Eye (tissue), 1 donor: Measurements from ENCODE around the gene ANGPT4.
A peak's percentile ranks its signal among the peaks of the same experiment; 100 is the strongest.

Experiments
- DNase-seq: peaks from one replicate; pipeline ENCODE4 v3.0.0-alpha.2; 2015

The ANGPT4 gene

DNA sequence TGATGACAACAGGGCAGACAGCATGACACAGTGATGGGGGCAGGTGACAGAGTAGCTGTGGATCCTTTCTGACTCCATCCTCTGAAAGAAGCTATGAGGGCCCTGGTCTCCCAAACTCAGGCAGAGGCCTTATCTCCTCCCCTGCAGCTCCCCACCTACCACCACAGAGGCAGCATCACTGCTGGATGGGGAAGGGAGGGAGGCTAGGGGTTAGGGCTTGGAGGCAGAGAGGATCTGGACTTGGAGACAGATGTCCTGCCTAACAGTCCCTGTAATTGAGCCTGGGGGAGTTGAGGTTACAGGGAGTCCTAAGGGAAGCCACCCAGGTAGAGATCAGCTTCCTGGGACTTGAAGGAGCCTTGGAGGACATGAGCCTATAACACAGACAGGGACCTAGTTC, 44.7 kb downstream of the ANGPT4 start:
- no peak for DNase-seq

GRCh38 chr20:870758-871157, 45.4 kb downstream of the ANGPT4 start:
- DNase-seq = no peak

GRCh38 chr20:869606-870005, 46.5 kb downstream of the ANGPT4 start:
- DNase-seq = no peak

- no peak for DNase-seq
Measured at GRCh38 chr20:868279-868678, 47.9 kb downstream of the ANGPT4 start.

DNA sequence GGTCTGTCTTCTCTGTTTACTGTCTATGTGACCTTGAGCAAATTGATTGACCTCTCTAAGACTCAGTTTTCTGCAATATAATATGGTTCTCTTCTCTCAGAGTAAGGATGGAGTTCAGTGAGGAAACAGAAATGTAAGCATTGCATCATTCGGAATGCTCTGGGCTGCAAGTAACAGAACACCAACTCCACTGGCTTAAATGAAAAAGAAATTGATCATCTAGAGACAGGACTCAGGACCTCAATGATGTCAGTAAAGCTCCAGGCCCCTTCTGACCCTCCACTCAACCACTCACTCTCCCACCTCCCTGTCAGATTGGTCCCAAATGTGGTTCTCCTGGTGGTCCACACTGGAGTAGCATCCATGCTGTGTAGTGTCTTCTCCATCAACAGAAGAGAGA, 50.7 kb downstream of the ANGPT4 start:
- no peak for DNase-seq

DNA sequence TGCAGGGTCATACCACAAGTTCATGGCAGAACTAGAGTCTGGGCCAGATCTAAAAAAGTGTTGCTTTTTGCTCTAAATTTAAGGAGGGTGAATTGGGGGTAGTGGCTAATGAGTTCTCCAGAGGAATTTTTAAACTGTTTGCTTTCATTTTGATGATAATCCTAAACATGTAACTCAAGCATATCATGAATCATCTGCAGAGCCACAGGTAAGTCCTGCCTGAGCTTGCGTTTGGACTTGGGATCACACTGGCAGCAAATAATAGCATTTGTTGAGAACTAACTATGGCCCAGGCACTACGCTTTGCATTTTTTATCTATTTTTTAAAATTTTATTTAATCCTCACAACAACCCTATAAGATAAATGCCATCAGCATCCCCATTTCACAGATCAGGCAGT, 55.2 kb downstream of the ANGPT4 start:
- no peak for DNase-seq

DNA sequence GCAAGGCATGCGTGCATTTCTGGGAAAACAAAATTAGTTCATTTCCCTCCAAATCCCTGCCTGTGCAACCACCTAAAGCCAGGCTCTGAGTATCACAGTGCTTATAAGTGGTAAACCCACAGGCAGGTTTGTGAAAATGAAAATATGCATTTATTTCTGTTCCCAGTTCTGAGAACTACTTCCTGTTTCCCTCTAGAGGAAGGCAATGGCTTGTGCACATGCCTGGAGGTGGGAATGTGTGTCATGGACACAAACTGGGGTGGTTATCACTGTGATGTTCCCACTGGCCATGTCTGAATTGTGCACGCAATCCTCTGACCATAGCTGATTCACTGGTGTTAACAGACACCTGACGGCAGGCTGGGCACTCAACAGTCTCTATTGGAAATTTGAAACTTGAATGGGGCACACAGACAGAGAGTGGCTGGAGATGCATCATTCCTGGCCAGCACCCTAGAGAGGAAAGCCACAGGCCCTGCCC, 56.3 kb downstream of the ANGPT4 start:
- no peak for DNase-seq

GRCh38 chr20:858011-858410, 58.1 kb downstream of the ANGPT4 start:
- DNase-seq = no peak

GRCh38 chr20:856361-856775, 59.8 kb downstream of the ANGPT4 start:
- no peak for DNase-seq

DNA sequence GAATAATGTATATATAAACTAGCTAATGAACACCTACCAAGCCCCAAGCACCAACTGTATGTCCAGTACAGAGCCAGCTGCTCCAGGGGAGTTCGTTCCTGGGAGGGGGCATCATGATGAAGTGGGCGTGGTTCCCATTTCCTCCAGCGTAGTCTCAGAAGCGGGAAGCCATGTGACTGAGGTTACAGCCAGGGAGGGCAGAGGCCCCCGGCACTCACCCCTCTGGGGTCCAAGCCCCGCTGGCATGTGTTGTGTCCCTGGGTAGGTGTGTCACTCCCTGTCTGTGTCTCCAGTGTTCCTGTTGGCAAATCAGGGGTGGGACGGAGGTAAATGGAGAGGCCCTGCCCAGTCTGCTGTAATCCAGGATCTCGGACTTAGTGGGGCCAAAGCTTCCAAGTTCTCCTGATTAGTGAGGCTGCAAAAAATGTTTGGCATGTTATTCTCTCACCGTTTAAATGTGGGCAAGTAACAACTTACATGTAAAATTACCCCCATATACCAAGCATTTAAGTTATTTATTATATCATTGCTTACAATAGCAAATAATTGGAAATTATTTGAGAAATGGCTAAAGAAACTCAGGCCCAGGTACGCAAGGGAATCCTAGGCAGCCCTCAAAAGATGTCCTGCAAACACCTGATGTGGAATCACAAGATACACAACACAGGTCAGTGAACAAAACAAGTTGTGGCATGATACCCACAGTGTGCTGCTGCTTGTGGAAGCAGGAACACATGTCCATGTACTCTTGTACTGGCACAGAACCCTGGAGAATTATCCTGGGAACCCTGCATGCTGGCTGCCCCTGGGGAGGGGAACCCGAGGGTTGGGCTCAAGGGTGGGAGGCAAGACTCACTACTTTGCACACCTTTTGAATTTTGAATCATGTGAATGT, 60.4 kb downstream of the ANGPT4 start:
- DNase-seq = no peak

- DNase-seq = no peak
Measured at GRCh38 chr20:854601-855000, 61.5 kb downstream of the ANGPT4 start.

DNA sequence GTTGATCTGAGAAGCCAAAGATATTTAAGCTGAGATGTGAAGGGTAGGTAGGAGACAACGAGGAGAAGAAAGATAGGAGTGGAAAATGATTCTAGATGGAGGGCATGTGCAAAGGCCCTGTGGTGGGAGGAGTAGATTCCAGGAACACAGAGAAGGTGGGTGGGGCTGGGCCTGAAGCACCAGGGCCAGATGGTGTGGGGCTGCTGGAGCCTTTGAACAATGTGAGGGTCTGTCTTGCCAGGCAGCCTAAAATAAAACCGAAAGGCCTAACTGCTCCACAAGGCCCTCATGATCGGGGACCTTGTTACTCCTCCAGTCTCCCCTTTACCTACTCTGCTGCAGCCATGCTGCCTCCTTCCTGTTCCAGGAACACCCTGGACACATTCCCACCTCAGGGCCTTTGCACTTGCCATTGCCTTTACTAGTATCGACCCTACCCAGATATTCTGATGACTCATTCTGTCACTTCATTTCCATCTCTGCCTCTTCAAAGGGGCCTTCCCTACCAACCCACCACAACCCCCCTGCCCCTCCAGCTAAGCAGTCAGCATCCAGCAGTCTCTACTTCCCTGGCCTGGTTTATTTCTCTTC, 62.6 kb downstream of the ANGPT4 start:
- DNase-seq = no peak

- DNase-seq = peak; percentile 26
Measured at GRCh38 chr20:848731-849130, 67.4 kb downstream of the ANGPT4 start.

DNA sequence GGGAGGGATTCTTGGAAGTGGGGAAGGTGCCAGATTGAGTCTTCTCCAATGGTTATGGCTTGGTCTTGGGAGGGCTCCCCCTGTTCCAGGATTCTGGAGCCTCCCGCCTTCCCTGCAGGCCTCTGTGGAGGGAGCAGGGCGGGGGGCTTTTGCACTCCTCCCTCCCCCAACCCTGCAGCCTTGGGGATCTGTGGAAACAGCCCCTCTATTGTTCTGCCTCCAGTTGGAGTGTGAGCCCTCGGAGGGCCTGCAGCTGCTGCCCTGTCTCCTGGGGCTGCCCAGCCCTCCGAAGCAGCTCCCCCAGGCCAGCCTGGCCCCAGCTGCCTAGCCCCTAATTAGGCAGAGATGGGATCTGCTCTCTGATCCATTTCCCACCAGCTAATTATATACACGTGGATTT, 67.9 kb downstream of the ANGPT4 start:
- DNase-seq = peak; percentile 76

DNA sequence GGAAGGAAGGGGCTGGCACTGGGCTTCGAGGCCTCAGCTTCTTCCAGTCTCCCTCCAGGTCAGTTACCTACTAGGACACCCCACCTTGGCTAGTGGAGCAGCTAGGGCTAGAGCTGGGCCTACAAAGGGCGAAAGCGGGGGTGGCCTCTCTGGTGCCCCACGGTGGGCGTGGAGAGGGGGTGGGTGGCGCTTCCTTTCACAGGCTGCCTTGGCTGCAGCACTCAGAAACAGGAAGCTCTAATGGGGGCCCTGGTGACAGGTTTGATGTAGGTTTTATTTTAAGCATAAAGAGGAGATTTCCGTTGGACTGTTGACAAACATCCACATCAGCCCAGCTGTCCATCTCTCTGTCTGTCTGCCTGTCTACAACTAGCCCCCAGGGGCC, 69.2 kb downstream of the ANGPT4 start:
- DNase-seq = no peak

- DNase-seq = no peak
Measured at GRCh38 chr20:845941-846893, 69.9 kb downstream of the ANGPT4 start.

DNA sequence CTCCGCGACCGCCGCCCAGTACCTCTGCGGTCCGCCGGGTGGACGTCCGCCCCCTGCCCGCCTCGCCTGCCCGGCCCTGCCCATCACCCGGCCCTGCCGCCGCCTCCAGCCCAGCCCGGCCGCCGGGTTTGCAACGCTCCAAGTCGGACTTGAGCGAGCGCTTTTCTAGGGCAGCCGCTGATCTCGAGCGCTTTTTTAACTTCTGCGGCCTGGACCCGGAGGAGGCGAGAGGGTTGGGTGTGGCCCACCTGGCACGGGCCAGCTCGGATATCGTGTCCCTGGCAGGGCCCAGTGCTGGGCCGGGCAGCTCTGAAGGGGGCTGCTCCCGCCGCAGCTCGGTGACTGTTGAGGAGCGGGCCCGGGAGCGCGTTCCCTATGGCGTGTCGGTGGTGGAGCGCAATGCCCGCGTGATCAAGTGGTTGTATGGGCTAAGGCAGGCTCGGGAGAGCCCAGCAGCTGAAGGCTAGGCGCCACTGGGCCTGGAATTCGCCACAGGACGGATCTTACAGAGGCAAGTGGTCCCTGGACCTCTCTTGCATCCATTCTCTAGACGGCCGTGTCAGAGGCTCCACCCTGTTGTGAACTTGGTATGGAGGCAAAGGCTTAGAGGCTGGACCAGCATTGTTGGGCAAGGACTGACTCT, 70.8 kb downstream of the ANGPT4 start:
- DNase-seq = peak; percentile 53

GRCh38 chr20:844473-845225, 71.5 kb downstream of the ANGPT4 start:
- DNase-seq = peak; percentile 97

DNA sequence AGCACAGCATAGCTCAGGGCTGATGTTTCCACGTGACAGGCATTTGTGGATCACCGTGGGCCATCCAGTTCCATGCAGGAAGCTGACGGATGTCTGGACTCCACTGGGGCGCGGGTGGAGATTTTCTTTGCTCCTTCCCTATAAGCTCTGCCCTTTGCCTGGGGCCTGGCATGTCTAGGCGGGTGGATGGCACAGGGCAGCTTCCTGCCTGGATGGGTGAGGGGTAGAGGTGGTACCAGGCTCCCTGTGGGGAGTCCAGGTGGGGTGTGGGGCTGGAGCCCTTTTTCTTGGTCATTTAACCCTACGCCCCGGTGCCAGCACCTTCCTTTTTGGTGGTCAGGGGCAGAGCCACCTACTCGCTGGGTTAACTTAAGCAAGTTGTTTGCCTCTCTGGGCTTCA, 72.2 kb downstream of the ANGPT4 start:
- no peak for DNase-seq

DNA sequence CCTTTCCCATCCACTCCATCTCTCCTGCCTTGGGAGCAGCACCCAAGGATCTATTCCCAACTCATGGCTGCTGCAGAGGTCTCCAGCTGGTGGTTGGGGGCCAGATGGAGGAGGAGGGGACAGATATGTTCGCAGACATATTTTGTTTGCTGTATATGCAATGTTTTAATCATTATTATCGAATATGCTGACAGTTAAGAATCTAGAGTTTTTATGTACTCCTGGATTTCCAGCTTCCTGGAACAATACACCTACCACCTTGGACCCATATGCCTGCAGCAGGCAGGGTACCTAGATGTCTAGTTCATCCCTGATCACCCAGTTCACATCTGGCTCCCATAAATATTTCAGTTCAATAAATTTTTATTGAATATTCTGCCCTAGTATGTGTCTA, 73.6 kb downstream of the ANGPT4 start:
- no peak for DNase-seq

DNA sequence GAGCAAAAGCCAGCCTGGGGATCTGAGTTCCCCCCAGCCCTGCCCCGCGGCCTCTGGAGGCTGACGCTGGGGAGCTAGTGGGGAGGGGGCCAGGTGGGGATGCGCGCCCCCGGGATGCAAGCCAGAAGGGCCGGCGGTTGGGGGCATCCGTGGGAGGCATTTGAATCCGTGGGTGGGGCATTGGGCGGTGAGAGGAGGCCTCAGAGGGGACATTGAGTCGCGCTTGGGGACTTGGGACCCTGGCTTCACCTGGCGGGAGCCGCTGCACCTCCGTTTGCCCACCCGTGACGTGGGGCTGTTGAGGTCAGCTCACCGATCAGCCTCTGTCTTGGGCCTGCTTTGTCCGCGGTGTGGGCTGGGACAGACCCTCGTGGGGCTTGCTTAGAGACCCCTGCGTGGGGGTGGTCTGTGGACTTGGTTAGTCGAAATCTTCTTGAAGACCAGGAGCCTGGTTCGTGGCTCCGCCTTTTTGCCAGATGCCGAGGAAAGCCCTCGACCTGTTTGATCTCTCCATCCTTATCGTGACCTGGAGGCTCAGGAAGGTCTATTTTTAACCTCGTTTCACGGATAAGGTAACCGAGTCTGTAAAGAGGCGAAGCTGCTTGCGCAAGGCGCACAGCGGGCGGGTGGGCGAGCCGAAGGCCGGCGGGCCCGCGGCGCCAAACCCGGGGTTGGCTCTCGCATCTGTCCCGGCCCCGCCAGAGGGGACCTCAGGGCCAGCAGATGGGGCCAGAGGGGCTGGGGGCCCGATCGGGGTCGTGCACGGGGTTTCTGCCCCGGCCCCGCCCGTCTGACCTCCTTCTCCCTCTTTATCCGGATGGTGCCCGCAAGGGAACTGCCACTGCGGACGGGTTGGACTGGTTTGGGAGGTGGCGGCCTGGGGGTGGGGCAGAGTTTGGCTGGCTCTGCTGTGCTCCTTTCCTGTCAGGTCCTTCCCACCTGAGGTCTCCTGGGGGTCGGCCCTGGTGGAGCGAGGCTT, 74.3 kb downstream of the ANGPT4 start:
- DNase-seq = peak; percentile 57
